Nephron progenitor cell (in vitro differentiated cells): Measurements from ENCODE around the gene NBPF11.
"Not testable (repeated sequence)": the region's sequence is repeated elsewhere in the genome, so short reads cannot be mapped to it uniquely, and the experiment has no call there.

ENCODE experiments used
- DNase-seq: peaks from one replicate; pipeline ENCODE4 v3.0.0; 2021
- H3K27ac Mint-ChIP-seq: 2 replicates; pipeline ENCODE4 v1.8.0; 2021; ENCODE audit warnings: mild to moderate bottlenecking, moderate library complexity, mixed read lengths
- H3K27me3 Mint-ChIP-seq: 2 replicates; pipeline ENCODE4 v1.8.0; 2021; ENCODE audit warnings: mild to moderate bottlenecking, low read depth, mixed read lengths; ENCODE audit not compliant: poor library complexity
- H3K36me3 Mint-ChIP-seq: 2 replicates; pipeline ENCODE4 v1.8.0; 2021; ENCODE audit warnings: low read depth, mixed read lengths
- H3K4me1 Mint-ChIP-seq: 2 replicates; pipeline ENCODE4 v1.8.0; 2021; ENCODE audit warnings: mixed read lengths
- H3K4me3 Mint-ChIP-seq: 2 replicates; pipeline ENCODE4 v1.8.0; 2021; ENCODE audit warnings: mild to moderate bottlenecking, moderate library complexity, mixed read lengths
- H3K9me3 Mint-ChIP-seq: 2 replicates; pipeline ENCODE4 v1.8.0; 2021; ENCODE audit warnings: mild to moderate bottlenecking, moderate library complexity, mixed read lengths

Gene NBPF11

GRCh38 chr1:148078632-148079519 is 73.2 kb downstream of the NBPF11 start:
- not testable (repeated sequence) for DNase-seq, H3K36me3 Mint-ChIP-seq, H3K27me3 Mint-ChIP-seq, H3K27ac Mint-ChIP-seq, H3K4me1 Mint-ChIP-seq, H3K4me3 Mint-ChIP-seq, H3K9me3 Mint-ChIP-seq

GRCh38 chr1:148078090-148078489 is 74.0 kb downstream of the NBPF11 start:
- not testable (repeated sequence) for H3K9me3 Mint-ChIP-seq, H3K4me1 Mint-ChIP-seq, DNase-seq, H3K36me3 Mint-ChIP-seq, H3K27me3 Mint-ChIP-seq, H3K27ac Mint-ChIP-seq, H3K4me3 Mint-ChIP-seq

GRCh38 chr1:148077458-148077857 is 74.6 kb downstream of the NBPF11 start:
- H3K36me3 Mint-ChIP-seq, H3K27me3 Mint-ChIP-seq, DNase-seq, H3K4me3 Mint-ChIP-seq, H3K4me1 Mint-ChIP-seq, H3K9me3 Mint-ChIP-seq, H3K27ac Mint-ChIP-seq: not testable (repeated sequence)

- DNase-seq, H3K27me3 Mint-ChIP-seq, H3K36me3 Mint-ChIP-seq, H3K4me1 Mint-ChIP-seq, H3K27ac Mint-ChIP-seq, H3K9me3 Mint-ChIP-seq, H3K4me3 Mint-ChIP-seq: not testable (repeated sequence)
Measured at GRCh38 chr1:148073392-148073791, 78.7 kb downstream of the NBPF11 start.

- H3K27me3 Mint-ChIP-seq, H3K9me3 Mint-ChIP-seq, H3K27ac Mint-ChIP-seq, H3K4me3 Mint-ChIP-seq, H3K36me3 Mint-ChIP-seq, H3K4me1 Mint-ChIP-seq, DNase-seq: not testable (repeated sequence)
Measured at GRCh38 chr1:148068606-148069005, 83.5 kb downstream of the NBPF11 start.

- DNase-seq, H3K27ac Mint-ChIP-seq, H3K36me3 Mint-ChIP-seq, H3K4me1 Mint-ChIP-seq, H3K27me3 Mint-ChIP-seq, H3K4me3 Mint-ChIP-seq, H3K9me3 Mint-ChIP-seq: not testable (repeated sequence)
Measured at GRCh38 chr1:148068201-148068600, 83.9 kb downstream of the NBPF11 start.

GRCh38 chr1:148060294-148060701 is 91.8 kb downstream of the NBPF11 start:
- not testable (repeated sequence) for DNase-seq, H3K4me1 Mint-ChIP-seq, H3K4me3 Mint-ChIP-seq, H3K9me3 Mint-ChIP-seq, H3K36me3 Mint-ChIP-seq, H3K27me3 Mint-ChIP-seq, H3K27ac Mint-ChIP-seq

- not testable (repeated sequence) for H3K4me3 Mint-ChIP-seq, H3K27me3 Mint-ChIP-seq, H3K9me3 Mint-ChIP-seq, H3K4me1 Mint-ChIP-seq, DNase-seq, H3K36me3 Mint-ChIP-seq, H3K27ac Mint-ChIP-seq
Measured at GRCh38 chr1:148057384-148057783, 94.7 kb downstream of the NBPF11 start.
